ENCODE data around the gene CBL.

- TF ChIP-seq CTCF (tag by site-specific recombination; IDR thresholded peaks at IDR 0.05), result no peak
- no peak; the same call in 1 of the 2 replicates for TF ChIP-seq KLF17 (tag by site-specific recombination; IDR thresholded peaks at IDR 0.05)
- no peak for TF ChIP-seq GLI2 (tag by site-specific recombination; IDR thresholded peaks at IDR 0.05; ENCODE audit: borderline replicate concordance, low read depth)
- TF ChIP-seq REST (tag by site-specific recombination; IDR thresholded peaks at IDR 0.05), result no peak
- no peak for TF ChIP-seq PATZ1 (tag by site-specific recombination; IDR thresholded peaks at IDR 0.05)
- no peak for TF ChIP-seq TCF7L2 (IDR thresholded peaks at IDR 0.05; ENCODE audit: borderline replicate concordance, low read depth, low read length)
- TF ChIP-seq ZNF362 (tag by site-specific recombination; IDR thresholded peaks at IDR 0.05), result no peak
- no peak for TF ChIP-seq ZBTB26 (tag by site-specific recombination; optimal IDR thresholded peaks at IDR 0.05)
- no peak for TF ChIP-seq ZNF600 (tag by site-specific recombination; IDR thresholded peaks at IDR 0.05)
- no peak for TF ChIP-seq ZNF350 (tag by site-specific recombination; IDR thresholded peaks at IDR 0.05)
- TF ChIP-seq REPIN1 (tag by site-specific recombination; IDR thresholded peaks at IDR 0.05; ENCODE audit: low read depth), result no peak
- no peak for TF ChIP-seq ZNF670 (tag by site-specific recombination; IDR thresholded peaks at IDR 0.05; ENCODE audit: low read depth)
- TF ChIP-seq ZNF510 (tag by site-specific recombination; IDR thresholded peaks at IDR 0.05; ENCODE audit: insufficient replicate concordance), result no peak
- no peak for TF ChIP-seq KLF10 (tag by site-specific recombination; IDR thresholded peaks at IDR 0.05)
Measured at GRCh38 chr11:119337581-119338317, 131.6 kb downstream of the CBL start.
